CD1c-positive myeloid dendritic cell (primary cell): Measurements from ENCODE around the gene CORO7.

ENCODE experiments used
- DNase-seq: peaks from one replicate; pipeline ENCODE4 v3.0.0-alpha.2; 2016; ENCODE audit errors: extremely low spot score

CORO7 gene

GRCh38 chr16:4322121-4323052, 94.0 kb downstream of the CORO7 start:
- no peak for DNase-seq

GRCh38 chr16:4321286-4322120, 94.9 kb downstream of the CORO7 start:
- DNase-seq, result no peak

DNA sequence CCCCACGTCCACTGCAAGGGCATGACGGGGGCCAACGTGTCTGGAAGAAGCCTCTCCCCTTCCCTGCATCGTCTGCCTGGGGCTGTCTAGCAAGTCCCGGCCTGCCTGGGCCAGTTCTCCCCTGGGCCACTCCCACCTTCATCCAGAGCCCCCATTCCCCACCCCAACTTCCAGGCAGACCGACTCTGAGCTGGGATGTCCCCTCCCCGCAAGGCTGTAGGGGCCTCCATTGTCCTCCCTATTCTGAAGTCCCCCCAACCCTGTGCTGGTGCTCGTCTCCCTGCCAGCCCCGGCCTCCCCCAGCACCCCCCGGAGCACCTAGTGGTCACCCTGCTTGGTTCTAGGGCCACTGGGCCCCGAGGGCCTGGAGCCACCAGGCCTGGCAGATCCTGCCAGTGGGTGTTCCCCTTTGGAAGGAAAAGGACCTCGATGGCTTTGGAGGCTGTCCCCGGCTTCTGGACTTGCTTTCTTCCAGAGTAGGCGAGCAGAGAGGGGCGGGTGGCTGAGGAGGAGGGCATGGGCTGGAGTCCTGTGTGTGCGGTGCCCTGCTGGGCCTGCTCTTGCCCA, 95.7 kb downstream of the CORO7 start:
- DNase-seq, result no peak

DNA sequence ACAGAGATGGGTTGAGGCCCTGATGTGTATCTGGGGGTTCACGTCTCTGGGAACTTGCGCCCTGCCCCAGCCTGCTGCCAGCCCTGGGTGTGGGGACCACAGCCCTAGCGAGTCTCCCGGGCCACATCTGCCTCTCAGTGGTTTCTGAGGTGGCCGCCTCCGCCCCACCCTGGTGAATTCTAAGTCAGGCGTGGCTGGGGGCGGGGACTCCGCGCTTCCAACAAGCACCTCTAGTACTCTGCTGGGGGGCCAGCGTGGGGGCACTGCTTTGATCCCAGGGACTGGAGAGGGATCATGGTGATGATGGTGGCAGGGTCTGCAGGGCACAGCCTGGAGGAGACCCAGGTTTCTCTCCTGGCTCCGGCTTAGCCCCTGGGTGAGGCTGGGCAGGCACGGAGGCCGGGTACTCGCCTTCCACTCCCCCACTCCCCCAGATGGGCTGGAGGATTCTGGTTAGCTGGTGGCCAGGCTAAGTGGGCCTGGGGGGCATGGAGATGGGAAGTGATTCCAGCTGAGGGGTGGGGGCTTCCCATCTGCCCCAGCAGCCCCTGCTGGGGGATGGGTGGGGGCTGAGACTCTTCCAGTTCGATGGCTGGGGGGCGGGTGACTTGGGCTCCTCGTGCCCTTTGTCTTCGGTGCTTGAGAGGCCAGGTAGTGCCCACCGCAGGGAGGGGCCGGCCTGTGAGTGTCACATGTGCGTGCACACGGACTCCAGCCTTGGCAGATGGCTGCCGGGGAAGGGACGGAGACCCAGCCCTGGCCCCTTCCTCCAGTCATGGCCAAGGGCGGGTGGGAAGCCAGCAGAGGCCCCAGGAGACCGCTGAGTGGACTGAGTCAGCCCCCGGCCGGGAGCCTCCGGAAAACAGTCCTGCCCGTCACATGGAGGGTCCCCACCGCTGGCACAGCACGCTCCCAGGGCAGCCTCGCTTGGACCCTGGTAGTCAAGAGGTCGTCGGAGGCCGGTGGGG, 96.7 kb downstream of the CORO7 start:
- no peak for DNase-seq

- DNase-seq, result no peak
Observed at GRCh38 chr16:4318967-4319366, 97.4 kb downstream of the CORO7 start.

DNA sequence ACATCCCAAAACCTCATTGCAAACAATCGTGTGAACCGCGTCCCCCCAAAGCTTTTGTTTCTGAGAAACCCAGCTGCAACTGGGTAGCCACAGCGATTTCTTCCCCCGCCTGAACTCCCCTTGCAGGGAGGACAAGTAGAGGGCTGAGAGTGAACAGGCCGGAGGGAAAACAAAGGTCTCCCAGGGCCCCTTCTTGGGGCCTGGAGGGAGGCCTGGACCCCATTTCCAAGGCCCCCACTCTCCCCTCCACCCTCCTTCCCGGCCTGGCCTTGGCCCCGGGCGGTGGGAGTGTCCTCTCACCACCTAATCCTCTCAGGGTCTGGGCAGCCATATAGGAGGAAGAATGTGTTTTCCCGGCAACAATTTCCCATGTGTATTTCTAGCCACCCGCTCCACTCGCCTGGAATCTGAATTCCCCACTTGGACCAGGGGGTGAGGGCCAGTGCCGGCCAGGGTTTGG, 97.9 kb downstream of the CORO7 start:
- DNase-seq, result no peak

DNA sequence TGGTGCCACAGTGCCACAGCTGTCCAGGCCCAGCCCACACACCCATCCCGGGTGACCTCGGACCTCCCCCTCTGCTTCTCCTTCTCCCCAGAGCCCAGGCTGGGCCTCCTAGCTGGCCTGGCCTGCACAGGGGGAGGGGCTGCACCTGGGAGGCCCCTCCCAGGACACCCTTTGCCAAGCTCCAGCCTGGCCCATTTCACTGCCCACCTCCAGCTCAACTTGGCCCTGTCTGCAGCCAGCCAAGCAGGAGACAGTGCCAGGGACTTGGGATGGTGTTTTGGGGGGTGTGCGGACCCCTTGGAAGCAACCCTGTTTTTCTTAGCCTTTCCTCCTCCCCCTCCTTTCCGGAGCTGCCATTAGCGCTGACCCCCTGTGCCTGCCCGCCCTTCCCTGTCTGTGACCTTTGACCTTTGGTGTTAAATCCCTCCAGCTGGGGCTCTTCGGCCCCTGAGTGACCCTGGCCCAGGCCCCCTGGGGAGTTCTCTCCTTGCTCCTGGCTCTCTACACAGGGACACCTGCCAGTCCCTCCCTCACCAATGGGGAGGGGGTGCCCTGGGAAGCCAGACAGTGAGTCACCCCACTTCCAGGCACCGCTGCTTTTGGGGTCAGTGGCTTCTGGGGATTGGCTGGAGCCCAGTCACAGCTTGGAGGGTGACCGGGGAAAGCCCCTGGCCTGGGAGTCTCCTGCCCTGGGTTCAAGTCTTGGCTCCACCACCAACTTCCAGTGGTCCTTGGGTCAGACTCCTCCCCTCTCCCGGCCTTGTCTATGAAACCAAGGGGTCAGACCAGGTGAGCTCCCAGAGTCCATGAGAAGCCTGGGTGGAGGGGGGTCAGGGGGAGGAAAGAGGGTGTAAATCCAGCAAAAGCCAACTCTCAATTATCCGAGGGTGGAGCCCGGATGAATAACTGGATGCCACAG, 98.6 kb downstream of the CORO7 start:
- DNase-seq, result no peak

GRCh38 chr16:4316864-4317531, 99.4 kb downstream of the CORO7 start:
- DNase-seq, result no peak

- DNase-seq, result no peak
Observed at GRCh38 chr16:4316108-4316863, 100.1 kb downstream of the CORO7 start.

- DNase-seq, result peak; percentile 60
Observed at GRCh38 chr16:4315186-4316107, 100.9 kb downstream of the CORO7 start, which contains the start of gene GLIS2. Gene GLIS2 (plus strand): TSS chr16:4316067. CDS start chr16:4332281, 16,214 bp downstream.

- DNase-seq, result no peak
Observed at GRCh38 chr16:4314532-4315185, 101.7 kb downstream of the CORO7 start.

- peak; percentile 67 for DNase-seq
Observed at GRCh38 chr16:4313563-4314531, 102.5 kb downstream of the CORO7 start.

GRCh38 chr16:4309833-4310266, 106.5 kb downstream of the CORO7 start:
- DNase-seq, result peak; percentile 67

DNA sequence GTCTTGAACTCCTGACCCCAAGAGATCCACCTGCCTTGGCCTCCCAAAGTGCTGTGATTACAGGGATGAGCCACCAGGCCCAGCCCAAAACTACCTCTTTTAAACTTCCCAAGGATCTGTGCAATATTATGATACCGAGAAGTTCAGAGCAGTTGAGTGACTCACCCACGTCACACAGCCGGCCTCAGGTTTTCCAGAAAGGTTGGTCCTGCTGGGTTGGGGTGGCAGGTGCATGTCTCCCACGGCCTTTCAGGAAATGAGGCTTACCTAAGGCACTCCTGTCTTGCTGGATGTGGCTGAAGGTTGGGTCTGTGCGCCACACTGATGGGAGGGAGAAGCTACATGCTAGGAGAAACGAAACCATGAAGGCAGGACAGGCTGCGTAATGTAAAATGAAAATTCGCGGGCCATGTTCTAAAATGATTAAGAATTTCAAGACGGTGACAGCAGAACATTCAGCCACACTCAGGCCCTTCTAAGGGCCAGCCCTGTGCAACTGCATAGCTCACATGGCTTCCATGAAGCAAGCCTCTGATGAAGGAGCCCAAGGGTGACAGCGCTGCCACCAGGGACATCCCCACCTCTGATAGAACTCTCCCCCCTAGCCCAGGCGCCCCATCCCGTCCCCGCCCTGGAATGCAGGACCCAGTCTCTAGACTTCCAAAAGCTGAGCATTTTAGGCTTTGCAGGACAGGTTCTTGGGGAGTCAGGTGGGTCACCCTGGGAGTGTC, 107.1 kb downstream of the CORO7 start:
- DNase-seq, result peak; percentile 15
